ENCODE data around the gene SSTR3.

SSTR3 gene

DNA sequence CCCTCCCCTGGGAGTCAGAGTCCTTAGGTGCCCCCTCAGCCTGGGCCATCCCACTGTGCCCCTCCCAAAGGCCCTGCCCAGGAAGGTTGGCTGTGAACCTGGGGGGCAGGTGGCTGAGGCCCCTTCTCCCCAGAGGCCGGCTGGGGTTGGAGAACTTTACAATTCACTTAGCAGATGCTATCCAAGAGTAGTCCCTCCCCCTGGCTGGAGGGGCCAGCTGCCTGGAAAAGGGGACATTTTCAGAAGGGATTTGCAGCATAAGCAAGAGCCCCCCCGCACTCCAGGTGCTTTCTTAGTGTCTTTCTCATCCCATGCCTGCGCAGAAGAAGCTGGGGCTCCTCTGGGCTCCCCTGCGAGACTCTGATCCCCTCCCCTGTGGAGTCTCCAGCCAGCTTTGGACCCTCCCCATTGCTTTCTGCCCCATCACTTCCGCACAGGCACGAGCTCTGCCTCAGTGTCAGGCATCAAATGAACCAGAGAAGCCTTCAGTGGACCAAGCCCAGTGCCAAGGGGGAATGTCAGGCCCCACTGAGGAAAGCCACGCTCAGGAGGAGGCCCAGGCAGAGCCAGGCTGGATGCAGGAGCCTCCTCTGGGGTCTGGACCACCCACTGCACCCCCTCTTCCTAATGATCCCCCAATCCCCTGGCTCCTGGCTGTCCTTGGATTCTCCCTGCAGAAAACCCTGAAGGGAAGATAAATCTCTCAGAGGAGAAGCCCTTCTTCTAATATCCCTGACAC is 3.7 kb downstream of the SSTR3 start:
- Histone ChIP-seq H4K20me1 (ENCODE audit: insufficient read depth, low read length) (no peaks in the 10 kb centered on the region), H3K4me1 (ENCODE audit: insufficient read depth, low read length, severe bottlenecking) (peaks cover 2% of the 10 kb centered on the region), H3K4me2 (ENCODE audit: low read length) (no peak overlapping the region), H3K27ac (ENCODE audit: low read depth, low read length, poor library complexity, severe bottlenecking) (no peak overlapping the region), H3K27me3 (ENCODE audit: insufficient read depth, low read length) (peaks cover 6% of the 10 kb centered on the region; the same call in 1 of the 2 replicates), H3K9me2 (ENCODE audit: low read depth, low read length) (no peaks in the 10 kb centered on the region), H3K36me3 (ENCODE audit: insufficient read depth, low read length) (no peaks in the 10 kb centered on the region), H3K79me2 (ENCODE audit: insufficient read depth, low read length) (no peaks in the 10 kb centered on the region), H3K9me3 (ENCODE audit: low read length) (no peaks in the 10 kb centered on the region), H3F3A (ENCODE audit: insufficient read depth, low read length) (no peaks in the 10 kb centered on the region), H2AFZ (ENCODE audit: low read length) (no peak overlapping the region), H3K4me3 (ENCODE audit: low read depth, low read length, poor library complexity, severe bottlenecking) (no peak overlapping the region), H3K9ac (ENCODE audit: low read length) (no peak overlapping the region)
- TF ChIP-seq EZH2 (IDR thresholded peaks at IDR 0.05; ENCODE audit: borderline replicate concordance, low read length), result no peak
- TF ChIP-seq, protein P1, sequence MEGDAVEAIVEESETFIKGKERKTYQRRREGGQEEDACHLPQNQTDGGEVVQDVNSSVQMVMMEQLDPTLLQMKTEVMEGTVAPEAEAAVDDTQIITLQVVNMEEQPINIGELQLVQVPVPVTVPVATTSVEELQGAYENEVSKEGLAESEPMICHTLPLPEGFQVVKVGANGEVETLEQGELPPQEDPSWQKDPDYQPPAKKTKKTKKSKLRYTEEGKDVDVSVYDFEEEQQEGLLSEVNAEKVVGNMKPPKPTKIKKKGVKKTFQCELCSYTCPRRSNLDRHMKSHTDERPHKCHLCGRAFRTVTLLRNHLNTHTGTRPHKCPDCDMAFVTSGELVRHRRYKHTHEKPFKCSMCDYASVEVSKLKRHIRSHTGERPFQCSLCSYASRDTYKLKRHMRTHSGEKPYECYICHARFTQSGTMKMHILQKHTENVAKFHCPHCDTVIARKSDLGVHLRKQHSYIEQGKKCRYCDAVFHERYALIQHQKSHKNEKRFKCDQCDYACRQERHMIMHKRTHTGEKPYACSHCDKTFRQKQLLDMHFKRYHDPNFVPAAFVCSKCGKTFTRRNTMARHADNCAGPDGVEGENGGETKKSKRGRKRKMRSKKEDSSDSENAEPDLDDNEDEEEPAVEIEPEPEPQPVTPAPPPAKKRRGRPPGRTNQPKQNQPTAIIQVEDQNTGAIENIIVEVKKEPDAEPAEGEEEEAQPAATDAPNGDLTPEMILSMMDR (IDR thresholded peaks at IDR 0.05; ENCODE audit: low read length), result no peak

DNA sequence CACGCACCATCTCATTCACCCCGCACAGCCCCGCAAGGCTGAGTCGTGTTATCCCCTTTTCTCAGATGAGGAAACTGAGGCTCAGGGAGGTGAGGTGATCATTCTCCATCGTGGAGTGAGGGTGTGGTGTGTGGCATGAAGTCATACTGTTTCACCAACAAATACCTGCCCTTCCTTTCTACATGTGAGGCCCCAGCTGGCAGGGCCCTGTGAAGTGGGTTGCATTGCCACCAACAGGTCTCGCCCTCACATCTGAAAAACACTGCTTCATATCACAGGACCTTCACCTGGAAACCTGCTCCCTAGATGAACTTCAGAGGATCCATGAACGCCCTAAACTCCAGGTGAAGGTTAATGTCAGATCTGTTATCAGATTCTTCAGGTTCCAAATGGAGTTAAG is 4.3 kb downstream of the SSTR3 start:
- H3K9ac ChIP-seq (ENCODE audit: low read length), result no peak overlapping the region
- H3K79me2 ChIP-seq (ENCODE audit: insufficient read depth, low read length), result no peaks in the 10 kb centered on the region
- no peak overlapping the region for H3K27ac ChIP-seq (ENCODE audit: low read depth, low read length, poor library complexity, severe bottlenecking)
- H3K4me1 ChIP-seq (ENCODE audit: insufficient read depth, low read length, severe bottlenecking), result peaks cover 8% of the 10 kb centered on the region
- no peaks in the 10 kb centered on the region for H3K36me3 ChIP-seq (ENCODE audit: insufficient read depth, low read length)
- H3K4me2 ChIP-seq (ENCODE audit: low read length), result no peak overlapping the region
- H3F3A ChIP-seq (ENCODE audit: insufficient read depth, low read length), result no peaks in the 10 kb centered on the region
- H4K20me1 ChIP-seq (ENCODE audit: insufficient read depth, low read length), result no peaks in the 10 kb centered on the region
- no peaks in the 10 kb centered on the region for H3K9me3 ChIP-seq (ENCODE audit: low read length)
- H2AFZ ChIP-seq (ENCODE audit: low read length), result no peak overlapping the region
- no peak overlapping the region for H3K4me3 ChIP-seq (ENCODE audit: low read depth, low read length, poor library complexity, severe bottlenecking)
- peaks cover 6% of the 10 kb centered on the region; the same call in 1 of the 2 replicates for H3K27me3 ChIP-seq (ENCODE audit: insufficient read depth, low read length)
- TF ChIP-seq, protein P1 (IDR thresholded peaks at IDR 0.05; ENCODE audit: low read length), result no peak
- TF ChIP-seq EZH2 (IDR thresholded peaks at IDR 0.05; ENCODE audit: borderline replicate concordance, low read length), result no peak
- H3K9me2 ChIP-seq (ENCODE audit: low read depth, low read length), result no peaks in the 10 kb centered on the region

DNA sequence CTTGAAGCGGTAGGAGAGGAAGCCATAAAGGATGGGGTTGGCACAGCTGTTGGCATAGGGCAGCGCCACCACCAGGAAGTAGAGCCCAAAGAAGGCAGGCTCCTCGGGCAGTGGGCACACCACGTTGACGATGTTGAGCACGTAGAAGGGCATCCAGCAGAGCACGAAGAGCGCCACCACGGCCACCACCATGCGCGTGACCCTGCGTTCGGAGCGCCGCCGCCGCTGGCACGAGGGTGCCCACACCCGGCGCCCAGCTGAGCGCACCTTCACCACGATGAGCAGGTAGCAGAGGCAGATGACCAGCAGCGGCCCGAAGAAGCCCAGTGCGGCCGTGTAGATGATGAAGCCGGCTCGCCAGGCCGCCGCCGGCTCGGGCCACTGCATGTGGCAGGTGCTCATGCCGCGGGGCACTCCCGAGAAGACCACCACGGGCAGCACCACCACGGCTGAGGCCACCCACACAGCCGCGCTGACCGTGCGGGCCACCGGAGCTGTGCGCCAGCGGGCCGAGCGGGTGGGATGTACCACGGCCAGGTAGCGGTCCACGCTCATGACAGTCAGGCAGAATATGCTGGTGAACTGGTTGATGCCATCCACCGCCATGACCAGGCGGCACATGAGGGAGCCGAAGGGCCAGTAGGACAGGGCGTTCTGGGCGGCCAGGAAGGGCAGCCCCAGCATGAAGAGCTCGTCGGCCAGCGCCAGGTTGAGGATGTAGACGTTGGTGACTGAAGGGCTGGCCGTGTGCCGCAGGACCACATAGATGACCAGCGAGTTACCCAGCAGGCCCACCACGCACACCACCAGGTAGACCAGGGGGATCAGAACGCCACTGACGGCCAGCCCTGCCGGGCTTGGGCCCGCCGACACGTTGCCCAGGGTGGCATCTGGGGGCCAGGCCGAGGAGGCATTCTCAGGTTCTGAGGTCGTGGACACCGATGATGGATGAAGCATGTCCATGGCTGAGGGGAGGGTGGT is 5.1 kb downstream of the SSTR3 start:
- Histone ChIP-seq H3K4me2 (ENCODE audit: low read length) (no peak overlapping the region), H3K9ac (ENCODE audit: low read length) (no peak overlapping the region), H3K4me3 (ENCODE audit: low read depth, low read length, poor library complexity, severe bottlenecking) (no peak overlapping the region), H4K20me1 (ENCODE audit: insufficient read depth, low read length) (no peaks in the 10 kb centered on the region), H3K27me3 (ENCODE audit: insufficient read depth, low read length) (peaks cover 6% of the 10 kb centered on the region; the same call in 1 of the 2 replicates), H3K9me3 (ENCODE audit: low read length) (no peaks in the 10 kb centered on the region), H3F3A (ENCODE audit: insufficient read depth, low read length) (no peaks in the 10 kb centered on the region), H3K36me3 (ENCODE audit: insufficient read depth, low read length) (no peaks in the 10 kb centered on the region), H2AFZ (ENCODE audit: low read length) (no peak overlapping the region), H3K9me2 (ENCODE audit: low read depth, low read length) (no peaks in the 10 kb centered on the region), H3K79me2 (ENCODE audit: insufficient read depth, low read length) (no peaks in the 10 kb centered on the region), H3K4me1 (ENCODE audit: insufficient read depth, low read length, severe bottlenecking) (peaks cover 9% of the 10 kb centered on the region), H3K27ac (ENCODE audit: low read depth, low read length, poor library complexity, severe bottlenecking) (no peak overlapping the region)
- TF ChIP-seq, protein P1 (IDR thresholded peaks at IDR 0.05; ENCODE audit: low read length), result no peak
- no peak for TF ChIP-seq EZH2 (IDR thresholded peaks at IDR 0.05; ENCODE audit: borderline replicate concordance, low read length)
